Thymus (tissue), 11 donors: ENCODE data around the gene REC114. TPM values are rescaled to one million over a fixed set of nuclear protein-coding genes. Genes with fewer than 3 reads are reported as not detected.
"Not testable (repeated sequence)": the region's sequence is repeated elsewhere in the genome, so short reads cannot be mapped to it uniquely, and the experiment has no call there.

Source experiments
- DNase-seq, 9 donors: peaks; one replicate each; pipeline ENCODE4 v3.0.0-alpha.2; 2013; ENCODE audit warnings: low spot score in 9 of 9, low read depth in 6 of 9, missing footprints in 1 of 9
- H3K27ac ChIP-seq, 2 donors: one replicate each; pipeline ENCODE4 v1.5.1; 2013; ENCODE audit warnings: control low read depth in 1 of 2, low read depth in 1 of 2, low read length in 1 of 2, mild to moderate bottlenecking in 1 of 2, moderate library complexity in 1 of 2
- H3K27me3 ChIP-seq, 2 donors: one replicate each; pipeline ENCODE4 v1.5.1; 2013; ENCODE audit warnings: low read length in 1 of 2; ENCODE audit not compliant: control insufficient read depth in 2 of 2, insufficient read depth in 1 of 2
- H3K36me3 ChIP-seq, 2 donors: one replicate each; pipeline ENCODE4 v1.5.1; 2013; ENCODE audit warnings: low read length in 1 of 2, mild to moderate bottlenecking in 1 of 2, moderate library complexity in 1 of 2; ENCODE audit not compliant: control insufficient read depth in 2 of 2, insufficient read depth in 2 of 2
- H3K4me1 ChIP-seq, 2 donors: one replicate each; pipeline ENCODE4 v1.5.1; 2013; ENCODE audit warnings: low read length in 2 of 2; ENCODE audit not compliant: control insufficient read depth in 2 of 2, insufficient read depth in 2 of 2
- H3K4me3 ChIP-seq, 2 donors: one replicate each; pipeline ENCODE4 v1.5.1; 2013; ENCODE audit warnings: low read length in 2 of 2, control low read depth in 1 of 2, mild to moderate bottlenecking in 1 of 2
- H3K9me3 ChIP-seq, 2 donors: one replicate each; pipeline ENCODE4 v1.5.1; 2013; ENCODE audit warnings: low read length in 1 of 2, mild to moderate bottlenecking in 1 of 2; ENCODE audit not compliant: control insufficient read depth in 2 of 2, insufficient read depth in 1 of 2
- WGBS: extraction: QIAGEN DNeasy Blood & Tissue Kit; methylation state at CpG from one replicate; pipeline ENCODE4 v1.1.7; 2013; 5-methylcytosine and 5-hydroxymethylcytosine counted together
- polyA plus RNA-seq: library from polyadenylated mRNA; stranded (reverse); fragments of 200-250 nt; gene quantifications from one replicate; pipeline ENCODE4 v1.2.3, GENCODE V29; 2013
- total RNA-seq: library from RNA; stranded (reverse); fragments of 120-200 nt; gene quantifications from one replicate; pipeline ENCODE4 v1.2.4, GENCODE V29; 2013
- donor health status: healthy.

The REC114 gene
- total and polyA plus RNA-seq, 2 donors: 0.07 to 0.09 TPM

- no peaks in the 10 kb centered on the region for H3K9me3 ChIP-seq
- no peaks in the 10 kb centered on the region for H3K36me3 ChIP-seq
- no peak overlapping the region for H3K4me3 ChIP-seq
- no peak overlapping the region for H3K27ac ChIP-seq
- DNase-seq: no peak
- H3K4me1 ChIP-seq: no peaks in the 10 kb centered on the region
- 91% methylated on average over 3 of the region's 3 CpGs for WGBS
- H3K27me3 ChIP-seq: no peaks in the 10 kb centered on the region
These were observed 87.7 kb downstream of the REC114 start for GRCh38 chr15:73530649-73531048.

DNA sequence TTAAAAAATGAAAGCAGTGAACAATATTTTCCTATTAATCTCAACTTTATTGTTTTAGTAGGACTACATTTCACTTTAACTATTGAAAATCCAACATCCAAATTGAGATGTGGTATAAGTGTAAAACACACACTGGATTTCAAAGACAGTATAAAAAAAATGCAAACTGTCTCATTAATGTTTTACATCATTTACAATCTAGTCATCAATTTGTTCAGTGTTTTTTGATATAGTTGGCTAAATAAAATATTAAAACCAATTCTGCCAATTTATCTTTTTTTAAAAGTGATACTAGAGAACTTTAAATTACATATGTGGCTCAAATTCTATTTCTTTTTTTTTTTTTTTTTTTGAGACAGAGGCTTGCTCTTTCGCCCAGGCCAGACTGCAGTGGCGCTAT is 95.2 kb downstream of the REC114 start:
- no peaks in the 10 kb centered on the region for H3K9me3 ChIP-seq
- no peak overlapping the region for H3K4me3 ChIP-seq

GRCh38 chr15:73538563-73539211 is 95.7 kb downstream of the REC114 start:
- 98% methylated on average over 10 of the region's 10 CpGs for WGBS
- Histone ChIP-seq H3K4me3 (no peak overlapping the region), H3K27me3 (no peaks in the 10 kb centered on the region)

More for the DNA sequence above, 95.2 kb downstream of the REC114 start:
- Histone ChIP-seq H3K4me1 (no peaks in the 10 kb centered on the region), H3K27ac (no peak overlapping the region), H3K27me3 (no peaks in the 10 kb centered on the region), H3K36me3 (no peaks in the 10 kb centered on the region)
- 98% methylated on average over 2 of the region's 2 CpGs for WGBS
- no peak for DNase-seq

DNA sequence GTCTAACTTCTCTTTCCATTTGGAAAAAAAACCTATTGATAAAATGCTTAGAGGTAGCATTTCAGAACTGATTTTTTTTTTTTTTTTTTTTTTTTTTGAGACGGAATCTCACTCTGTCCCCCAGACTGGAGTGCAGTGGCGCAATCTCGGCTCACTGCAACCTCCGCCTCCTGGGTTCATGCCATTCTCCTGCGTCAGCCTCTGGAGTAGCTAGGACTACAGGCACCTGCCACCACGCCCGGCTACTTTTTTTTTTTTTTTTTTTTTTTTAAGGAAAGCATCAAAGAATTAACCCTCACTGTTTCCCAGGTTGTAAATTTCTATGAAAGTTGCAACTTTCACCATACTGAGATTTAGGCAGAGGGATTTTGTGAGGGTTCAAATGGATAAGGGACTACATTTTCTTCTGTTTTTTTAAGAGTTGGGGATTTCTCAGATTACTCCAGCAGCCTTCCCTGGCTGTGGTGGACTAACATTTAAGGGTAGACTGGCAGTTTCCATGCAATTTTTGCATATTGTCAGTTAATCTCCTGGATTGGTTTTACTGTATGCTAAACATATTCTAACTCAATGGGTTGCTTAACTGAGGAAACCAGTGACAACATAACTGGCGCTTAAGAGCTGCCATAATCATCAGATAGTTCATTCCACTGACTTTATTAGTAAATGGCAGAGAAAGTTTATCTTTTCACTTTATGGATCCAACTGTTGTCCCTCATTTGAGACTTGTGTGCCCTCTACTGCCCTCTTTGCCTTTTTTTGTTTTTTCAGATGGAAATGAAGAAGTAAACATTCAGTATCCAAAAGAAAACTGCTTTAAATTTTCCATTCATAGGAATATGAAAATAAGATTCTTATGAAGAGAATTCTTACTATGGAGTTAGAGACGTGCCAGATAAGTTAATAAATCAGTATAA is 96.5 kb downstream of the REC114 start:
- no peak for DNase-seq
- H3K27me3 ChIP-seq: no peaks in the 10 kb centered on the region
- H3K27ac ChIP-seq: no peak overlapping the region
- no peaks in the 10 kb centered on the region for H3K36me3 ChIP-seq
- H3K9me3 ChIP-seq: no peaks in the 10 kb centered on the region
- H3K4me1 ChIP-seq: no peaks in the 10 kb centered on the region
- H3K4me3 ChIP-seq: no peak overlapping the region
- WGBS: 93% methylated on average over 9 of the region's 9 CpGs

More at GRCh38 chr15:73538563-73539211, 95.7 kb downstream of the REC114 start:
- Histone ChIP-seq H3K4me1 (no peaks in the 10 kb centered on the region), H3K9me3 (no peaks in the 10 kb centered on the region), H3K36me3 (no peaks in the 10 kb centered on the region), H3K27ac (no peak overlapping the region)
- no peak for DNase-seq

GRCh38 chr15:73540161-73540560 is 97.2 kb downstream of the REC114 start:
- Histone ChIP-seq H3K27ac (no peak overlapping the region), H3K4me3 (no peak overlapping the region), H3K4me1 (no peaks in the 10 kb centered on the region), H3K36me3 (no peaks in the 10 kb centered on the region), H3K9me3 (no peaks in the 10 kb centered on the region), H3K27me3 (no peaks in the 10 kb centered on the region)
- no peak for DNase-seq
- WGBS: 81% methylated on average over 3 of the region's 3 CpGs

- no peaks in the 10 kb centered on the region for H3K27me3 ChIP-seq
- DNase-seq: no peak
- H3K9me3 ChIP-seq: no peaks in the 10 kb centered on the region
- no peak overlapping the region for H3K4me3 ChIP-seq
- no peak overlapping the region for H3K27ac ChIP-seq
- no peaks in the 10 kb centered on the region for H3K4me1 ChIP-seq
- no peaks in the 10 kb centered on the region for H3K36me3 ChIP-seq
These were observed 98.5 kb downstream of the REC114 start for GRCh38 chr15:73541479-73541878.

GRCh38 chr15:73548925-73549324 is 106.0 kb downstream of the REC114 start:
- not testable (repeated sequence) for H3K4me1 ChIP-seq, H3K9me3 ChIP-seq, H3K27me3 ChIP-seq, DNase-seq, H3K36me3 ChIP-seq, H3K4me3 ChIP-seq, H3K27ac ChIP-seq
- 96% methylated on average over 3 of the region's 3 CpGs for WGBS

DNA sequence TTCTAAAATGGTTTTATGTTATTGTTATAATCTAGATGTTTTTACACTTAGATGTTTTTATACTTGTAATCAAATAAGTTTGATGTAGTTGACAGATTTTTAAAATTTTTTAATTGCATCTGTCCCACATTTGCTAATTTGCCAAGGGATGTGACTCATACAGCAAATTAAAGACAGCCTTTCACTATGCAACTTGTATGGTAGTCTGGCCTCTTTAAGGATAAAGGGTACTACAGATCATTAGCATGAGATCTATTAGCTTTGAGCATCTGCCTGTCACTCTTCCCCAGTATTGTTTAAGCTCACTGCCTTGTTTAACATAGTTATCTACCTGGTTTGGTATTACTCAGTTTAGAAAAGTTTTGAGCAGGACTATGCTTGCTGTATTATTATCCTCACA is 107.2 kb downstream of the REC114 start:
- DNase-seq: no peak
- Histone ChIP-seq H3K9me3 (no peaks in the 10 kb centered on the region), H3K4me1 (peaks cover 1 to 3% of the 10 kb centered on the region in 2 donors), H3K27ac (no peak overlapping the region), H3K27me3 (no peaks in the 10 kb centered on the region), H3K36me3 (peaks cover 0 to 3% of the 10 kb centered on the region in 2 donors), H3K4me3 (no peak overlapping the region)

GRCh38 chr15:73555080-73555479 is 112.1 kb downstream of the REC114 start:
- no peak for DNase-seq
- 96% methylated on average over 4 of the region's 4 CpGs for WGBS
- H3K36me3 ChIP-seq: peaks cover 3% of the 10 kb centered on the region in 2 donors
- H3K9me3 ChIP-seq: no peaks in the 10 kb centered on the region
- no peaks in the 10 kb centered on the region for H3K27me3 ChIP-seq
- H3K27ac ChIP-seq: no peak overlapping the region
- H3K4me1 ChIP-seq: peaks cover 3% of the 10 kb centered on the region in 2 donors
- H3K4me3 ChIP-seq: no peak overlapping the region
